ENCODE measurements around the gene MYBPH.

Gene MYBPH

GRCh38 chr1:203166192-203166940 lies 9.3 kb downstream of the MYBPH start:
- H3K27ac ChIP-seq, result no peak overlapping the region
- TF ChIP-seq CTCF (conservative IDR thresholded peaks at IDR 0.05; ENCODE audit: low read depth), result no peak
- ChIA-PET CTCF (interaction anchor here (0.5 to 7.0 kb wide), 12 partner anchors 15 to 1858 kb away, joined by 3 to 45 read pairs (median 4); partner anchors contain the start of gene ADORA1), POLR2A (ENCODE audit: low non-redundant PET) (no interaction called here)
- peak; percentile 46 for DNase-seq (ENCODE audit: low spot score)

- no peak for TF ChIP-seq CTCF (conservative IDR thresholded peaks at IDR 0.05; ENCODE audit: low read depth)
- POLR2A ChIA-PET (ENCODE audit: low non-redundant PET), result no interaction called here
- no peak for DNase-seq (ENCODE audit: low spot score)
Measured at GRCh38 chr1:203165800-203166161, 9.8 kb downstream of the MYBPH start.

GRCh38 chr1:203165101-203165799 lies 10.4 kb downstream of the MYBPH start:
- POLR2A ChIA-PET (ENCODE audit: low non-redundant PET), result no interaction called here
- H3K27ac ChIP-seq, result no peak overlapping the region
- CTCF ChIA-PET, result interaction anchor here (2.0 to 7.0 kb wide), 2 partner anchors 51 to 102 kb away, joined by 5 to 45 read pairs; no protein-coding TSS in a partner anchor
- no peak for TF ChIP-seq CTCF (conservative IDR thresholded peaks at IDR 0.05; ENCODE audit: low read depth)
- DNase-seq (ENCODE audit: low spot score), result no peak

More at GRCh38 chr1:203165800-203166161, 9.8 kb downstream of the MYBPH start:
- no peak overlapping the region for H3K27ac ChIP-seq
- CTCF ChIA-PET, result interaction anchor here (0.8 to 7.0 kb wide), 9 partner anchors 15 to 127 kb away, joined by 3 to 45 read pairs (median 5); partner anchors contain the start of gene ADORA1

DNA sequence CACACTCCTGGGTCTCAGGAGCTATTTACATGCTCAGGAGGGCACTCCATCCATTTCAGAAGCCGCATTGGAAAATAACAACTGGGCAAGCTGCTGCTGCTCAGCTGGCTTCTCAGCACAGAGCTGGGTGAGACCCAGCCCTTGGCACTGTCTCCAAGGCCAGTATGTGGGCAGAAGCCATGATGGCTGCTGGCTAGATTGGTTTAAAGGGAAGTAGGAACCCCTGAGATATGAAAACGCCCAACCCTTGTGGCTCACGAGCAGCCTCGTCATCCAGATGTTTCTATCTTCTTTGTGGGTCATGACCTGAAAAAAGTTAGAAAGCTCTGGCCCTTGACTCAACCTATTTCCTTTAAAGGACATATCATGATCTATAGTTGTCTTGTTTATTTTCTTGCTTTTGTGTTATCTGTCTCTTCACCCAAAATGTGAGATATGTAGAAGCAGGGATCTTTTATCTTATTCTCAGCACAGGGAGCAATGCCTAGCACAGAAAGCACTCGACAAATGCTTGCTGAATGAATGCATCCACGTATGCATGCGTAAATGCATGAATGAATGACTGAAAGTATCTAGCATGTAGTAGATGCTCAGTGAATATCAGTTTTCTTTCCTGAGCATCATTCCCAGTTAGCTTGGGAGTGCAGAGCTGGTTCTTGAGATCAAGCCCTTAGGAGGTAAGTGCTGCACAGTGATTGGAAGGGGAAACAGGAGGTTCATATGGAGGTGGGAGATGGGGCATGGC lies 11.6 kb downstream of the MYBPH start:
- DNase-seq (ENCODE audit: low spot score), result no peak
- ChIA-PET CTCF (interaction anchor here (0.6 to 7.0 kb wide), 6 partner anchors 9 to 125 kb away, joined by 3 to 45 read pairs (median 5); no protein-coding TSS in a partner anchor), POLR2A (ENCODE audit: low non-redundant PET) (no interaction called here)
- TF ChIP-seq CTCF (conservative IDR thresholded peaks at IDR 0.05; ENCODE audit: low read depth), result no peak
- H3K27ac ChIP-seq, result no peak overlapping the region

GRCh38 chr1:203162403-203162802 lies 13.2 kb downstream of the MYBPH start:
- no peak for DNase-seq (ENCODE audit: low spot score)
- ChIA-PET CTCF (interaction anchor here (0.6 to 6.4 kb wide), 7 partner anchors 10 to 669 kb away, joined by 3 to 45 read pairs (median 4); no protein-coding TSS in a partner anchor), POLR2A (ENCODE audit: low non-redundant PET) (no interaction called here)
- no peak overlapping the region for H3K27ac ChIP-seq
- no peak for TF ChIP-seq CTCF (conservative IDR thresholded peaks at IDR 0.05; ENCODE audit: low read depth)

GRCh38 chr1:203161703-203162102 lies 13.9 kb downstream of the MYBPH start:
- no peak for TF ChIP-seq CTCF (conservative IDR thresholded peaks at IDR 0.05; ENCODE audit: low read depth)
- H3K27ac ChIP-seq, result no peak overlapping the region
- ChIA-PET CTCF (interaction anchor here (0.6 to 6.4 kb wide), 6 partner anchors 11 to 80 kb away, joined by 3 to 45 read pairs (median 4); no protein-coding TSS in a partner anchor), POLR2A (ENCODE audit: low non-redundant PET) (no interaction called here)
- DNase-seq (ENCODE audit: low spot score), result no peak
